Keratinocyte (primary cell): ENCODE results near the gene LAPTM5. TPM values are rescaled to one million over a fixed set of nuclear protein-coding genes. Genes with fewer than 3 reads are reported as not detected.

Experiments used
- DNase-seq: peaks from one replicate; pipeline ENCODE4 v3.0.0-alpha.2; 2011; ENCODE audit warnings: low read depth, missing footprints, low spot score
- FAIRE-seq: peaks from 2 replicates; lab custom pipeline; 2011; peaks lifted over from hg19 to GRCh38; lab: Jason Lieb, UNC
- H2AFZ ChIP-seq: 2 replicates; pipeline ENCODE4 v1.6.0; 2012; ENCODE audit warnings: low read length, control low read depth, inconsistent platforms; ENCODE audit not compliant: control insufficient read depth
- H3K27ac ChIP-seq: 2 replicates; pipeline ENCODE4 v1.5.1; 2011; ENCODE audit warnings: low read length; ENCODE audit not compliant: control insufficient read depth, insufficient read depth
- H3K27me3 ChIP-seq: 3 replicates; pipeline ENCODE4 v1.6.0; 2011; ENCODE audit warnings: low read length; ENCODE audit not compliant: control insufficient read depth, insufficient read depth; ENCODE audit errors: extremely low read depth
- H3K36me3 ChIP-seq, 2 experiments: 2 replicates in 1 of 2; 3 replicates in 1 of 2; pipeline ENCODE4 v1.5.1; 2011; ENCODE audit warnings: low read length in 2 of 2, mild to moderate bottlenecking in 1 of 2; ENCODE audit not compliant: control insufficient read depth in 2 of 2, insufficient read depth in 2 of 2; ENCODE audit errors: extremely low read depth in 1 of 2
- H3K4me1 ChIP-seq: 3 replicates; pipeline ENCODE4 v1.5.1; 2011; ENCODE audit warnings: low read length; ENCODE audit not compliant: control insufficient read depth, insufficient read depth; ENCODE audit errors: extremely low read depth
- H3K4me2 ChIP-seq: 3 replicates; pipeline ENCODE4 v1.6.0; 2011; ENCODE audit warnings: low read depth, low read length; ENCODE audit not compliant: control insufficient read depth, insufficient read depth; ENCODE audit errors: extremely low read depth
- H3K4me3 ChIP-seq, 3 experiments: fragments of 200-600 bp in 1 of 3; sonication (generic) in 1 of 3; 2 replicates in 2 of 3; 3 replicates in 1 of 3; pipeline ENCODE4 v1.5.1; 2011 to 2016; ENCODE audit warnings: low read length in 3 of 3, mild to moderate bottlenecking in 3 of 3, control low read depth in 2 of 3, inconsistent platforms in 1 of 3, low read depth in 1 of 3, mixed read lengths in 1 of 3, mixed run types in 1 of 3, moderate library complexity in 1 of 3; ENCODE audit not compliant: control insufficient read depth in 2 of 3, insufficient read depth in 2 of 3; ENCODE audit errors: extremely low read depth in 1 of 3
- H3K79me2 ChIP-seq: 2 replicates; pipeline ENCODE4 v1.6.0; 2012; ENCODE audit warnings: low read length; ENCODE audit not compliant: control insufficient read depth, insufficient read depth
- H3K9ac ChIP-seq: 3 replicates; pipeline ENCODE4 v1.6.0; 2011; ENCODE audit warnings: low read length; ENCODE audit not compliant: control insufficient read depth, insufficient read depth; ENCODE audit errors: extremely low read depth
- H3K9me1 ChIP-seq: 3 replicates; pipeline ENCODE4 v1.6.0; 2011; ENCODE audit warnings: low read length; ENCODE audit not compliant: control insufficient read depth, insufficient read depth; ENCODE audit errors: extremely low read depth
- H3K9me3 ChIP-seq: 2 replicates; pipeline ENCODE4 v1.5.1; 2012; ENCODE audit warnings: low read depth, low read length; ENCODE audit not compliant: control insufficient read depth
- H4K20me1 ChIP-seq: 3 replicates; pipeline ENCODE4 v1.6.0; 2011; ENCODE audit warnings: low read length; ENCODE audit not compliant: control insufficient read depth, insufficient read depth; ENCODE audit errors: extremely low read depth
- CTCF ChIP-seq, 3 experiments: IDR thresholded peaks in 1 of 3; conservative IDR thresholded peaks in 1 of 3; optimal IDR thresholded peaks in 1 of 3; 2 replicates in 2 of 3; 3 replicates in 1 of 3; pipeline versions ENCODE3 to v1.5.1; 2011; ENCODE audit warnings: low read length in 3 of 3, mild to moderate bottlenecking in 3 of 3, moderate library complexity in 2 of 3, control low read depth in 1 of 3, inconsistent platforms in 1 of 3; ENCODE audit not compliant: insufficient read depth in 2 of 3; ENCODE audit errors: extremely low read depth in 1 of 3
- EZH2 ChIP-seq: IDR thresholded peaks from one replicate; pipeline ENCODE4 v1.6.1; 2012; ENCODE audit warnings: inconsistent platforms, mild to moderate bottlenecking, low read length, moderate library complexity
- dilution Hi-C: fragments of 300-500 bp; cut with MboI; formaldehyde crosslinking; loops from one replicate; pipeline ENCODE4 v1.7.0; 2020; ENCODE audit warnings: low sequenced_read_pairs; ENCODE audit not compliant: extremely low pct_ligation_motif_present
- polyA plus RNA-seq, 5 experiments: library from polyadenylated mRNA; depleted of rRNA in 3 of 5; stranded (reverse) in 3 of 5; stranded (forward) in 1 of 5; unstranded in 1 of 5; fragments of >200 nt; gene quantifications; 1 replicate in 1 of 5; 2 replicates in 3 of 5; 3 replicates in 1 of 5; pipeline versions ENCODE4 v1.2.1 to v1.2.3, GENCODE V29; 2011 to 2012; ENCODE audit warnings: missing spikeins in 2 of 5, low read depth in 1 of 5, low replicate concordance in 1 of 5

Gene LAPTM5
- polyA plus RNA-seq, 1 donor (not counting 4 experiments of a cell fraction or from before 2014, with no cell fraction given) = 0.18 TPM

- DNase-seq = no peak
- Histone ChIP-seq H2AFZ (no peak overlapping the region), H3K9me1 (no peaks in the 10 kb centered on the region), H3K4me1 (peaks cover 18% of the 10 kb centered on the region), H3K4me2 (no peak overlapping the region), H3K4me3 (no peak overlapping the region), H3K9me3 (no peaks in the 10 kb centered on the region), H3K27ac (no peak overlapping the region), H3K79me2 (no peaks in the 10 kb centered on the region), H3K36me3 (no peaks in the 10 kb centered on the region), H4K20me1 (no peaks in the 10 kb centered on the region), H3K9ac (no peak overlapping the region), H3K27me3 (peaks cover 14% of the 10 kb centered on the region)
- dilution Hi-C loops = no loop called here
- TF ChIP-seq CTCF (optimal IDR thresholded peaks at IDR 0.05 in 1 of 3, IDR thresholded peaks at IDR 0.05 in 1 of 3, conservative IDR thresholded peaks at IDR 0.05 in 1 of 3; ENCODE audit: extremely low read depth in 1 of 3, insufficient read depth in 2 of 3, low read length in 3 of 3) = no peak
- TF ChIP-seq EZH2 = no peak
- FAIRE-seq = no peak
These were observed 2.2 kb upstream of the LAPTM5 start for GRCh38 chr1:30759718-30760281.

- no peaks in the 10 kb centered on the region for H3K79me2 ChIP-seq
- TF ChIP-seq EZH2 = no peak
- no peak for TF ChIP-seq CTCF (optimal IDR thresholded peaks at IDR 0.05 in 1 of 3, IDR thresholded peaks at IDR 0.05 in 1 of 3, conservative IDR thresholded peaks at IDR 0.05 in 1 of 3; ENCODE audit: extremely low read depth in 1 of 3, insufficient read depth in 2 of 3, low read length in 3 of 3)
- H3K9me1 ChIP-seq = no peaks in the 10 kb centered on the region
- DNase-seq (no peak), FAIRE-seq (no peak)
- H3K9me3 ChIP-seq = no peaks in the 10 kb centered on the region
- no peaks in the 10 kb centered on the region for H4K20me1 ChIP-seq
- H3K4me2 ChIP-seq = no peak overlapping the region
- H3K27ac ChIP-seq = no peak overlapping the region
- peaks cover 15% of the 10 kb centered on the region for H3K27me3 ChIP-seq
- H3K4me1 ChIP-seq = peaks cover 18% of the 10 kb centered on the region
- no peak overlapping the region for H3K9ac ChIP-seq
- H3K4me3 ChIP-seq = no peak overlapping the region
- no peak overlapping the region for H2AFZ ChIP-seq
- dilution Hi-C loops = no loop called here
- H3K36me3 ChIP-seq = no peaks in the 10 kb centered on the region
These were observed 1.3 kb upstream of the LAPTM5 start for GRCh38 chr1:30758785-30759380.
